NCI-H345 (cell line): ENCODE measurements around the gene RECK.
A peak's percentile ranks its signal among the peaks of the same experiment; 100 is the strongest.

Experiments used
- DNase-seq: peaks from one replicate; lab custom pipeline; 2025; lab: John Stamatoyannopoulos, UW

RECK gene

GRCh38 chr9:36023260-36024048 lies 13.3 kb upstream of the RECK start:
- peak; percentile 71 for DNase-seq

DNA sequence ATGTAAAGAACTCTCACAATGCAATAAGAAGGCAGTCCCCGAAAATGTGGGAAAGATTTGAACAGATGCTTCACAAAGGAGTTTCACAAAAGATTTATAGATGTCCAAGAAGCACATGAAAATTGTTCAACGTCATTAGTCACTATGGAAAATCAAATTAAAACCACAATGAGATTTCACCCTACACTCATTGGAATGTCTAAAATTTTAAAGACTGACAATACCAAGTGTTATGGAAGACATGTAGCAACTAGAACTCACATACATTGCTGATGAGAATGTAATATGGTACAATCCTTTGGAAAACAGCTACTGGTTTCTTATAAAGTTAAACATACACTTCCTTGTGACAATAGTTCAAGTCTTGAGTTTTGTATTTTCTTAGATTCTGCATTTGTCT lies 11.0 kb upstream of the RECK start:
- no peak for DNase-seq

- DNase-seq, result no peak
Measured at GRCh38 chr9:36029202-36029601, 7.5 kb upstream of the RECK start.

GRCh38 chr9:36029765-36030528 lies 6.8 kb upstream of the RECK start:
- no peak for DNase-seq

GRCh38 chr9:36030871-36031270 lies 5.8 kb upstream of the RECK start:
- DNase-seq, result no peak

DNA sequence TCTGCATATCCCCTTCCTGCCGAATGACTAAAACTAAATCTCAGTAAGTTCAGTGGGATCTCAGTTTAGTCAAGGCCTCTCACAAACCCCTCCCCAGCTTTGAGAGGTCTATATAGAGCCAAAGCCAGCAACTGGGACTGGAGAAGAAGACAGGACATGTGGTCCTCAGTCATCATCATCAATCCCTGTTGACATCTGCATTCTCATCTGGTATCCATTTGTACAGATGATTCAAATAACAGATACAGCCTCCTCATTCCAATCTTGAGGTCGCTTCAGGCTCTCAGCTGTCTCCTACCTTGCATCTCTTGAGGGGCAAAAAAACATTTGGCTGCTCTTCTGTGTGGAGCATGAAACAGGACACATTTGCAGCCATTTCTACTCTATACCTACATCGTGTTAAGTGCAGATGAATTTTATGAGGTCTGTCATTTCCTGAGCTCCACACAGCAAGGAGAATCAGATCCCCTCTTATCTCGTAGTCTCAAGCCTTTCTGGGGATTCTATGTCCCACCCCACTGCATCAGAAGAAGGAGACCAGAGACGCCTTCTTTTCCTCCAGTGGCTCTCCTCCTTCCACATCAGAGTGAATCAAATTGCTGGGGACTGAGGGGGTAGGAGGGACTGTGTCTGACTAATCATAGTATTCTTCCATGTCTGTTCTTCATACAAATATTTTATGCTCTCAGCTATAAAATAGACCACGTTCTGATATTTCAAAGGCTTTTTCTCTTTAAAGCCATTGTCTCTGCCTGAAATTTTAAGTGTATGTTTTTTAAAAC lies 4.7 kb upstream of the RECK start:
- no peak for DNase-seq

- DNase-seq, result no peak
Measured at GRCh38 chr9:36033788-36034187, 2.9 kb upstream of the RECK start.

DNA sequence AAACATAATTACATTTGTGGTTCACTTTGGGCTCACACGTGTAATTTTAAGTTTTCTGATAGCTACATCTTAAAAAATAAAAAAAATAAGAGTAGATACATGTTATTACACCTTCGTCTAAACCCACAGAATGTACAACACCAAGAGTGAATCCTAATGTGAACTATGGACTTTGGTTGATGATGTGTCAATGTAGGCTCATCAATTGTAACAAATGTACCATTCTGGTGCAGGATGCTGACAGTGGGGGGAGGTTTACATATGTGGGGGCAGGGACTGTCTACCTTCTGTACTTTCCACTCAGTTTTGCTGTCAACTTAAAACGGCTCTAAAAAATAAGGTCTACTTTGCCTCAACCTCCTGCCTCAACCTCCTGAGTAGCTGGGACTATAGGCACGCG lies 2.5 kb upstream of the RECK start:
- DNase-seq, result no peak

DNA sequence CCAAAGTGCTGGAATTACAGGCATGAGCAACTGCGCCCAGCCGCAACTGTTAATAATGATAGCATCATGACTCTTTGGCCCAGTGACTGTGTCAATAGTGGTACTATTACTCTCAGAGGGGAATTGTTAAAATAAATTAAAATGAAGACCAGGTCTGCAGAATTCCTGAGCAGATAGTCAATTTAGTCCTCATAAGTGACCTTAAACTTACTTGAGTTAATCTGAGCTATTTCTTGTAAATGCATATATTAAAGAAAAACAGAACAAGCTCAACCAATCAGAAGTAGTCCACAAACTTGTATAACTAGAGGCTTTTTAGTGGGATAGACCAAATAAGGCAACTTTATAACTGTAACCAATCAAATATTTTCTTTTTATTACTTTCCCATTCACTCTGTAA lies 1.7 kb upstream of the RECK start:
- DNase-seq, result no peak

GRCh38 chr9:36036253-36036779 lies 397 bp upstream of the RECK start:
- no peak for DNase-seq

DNA sequence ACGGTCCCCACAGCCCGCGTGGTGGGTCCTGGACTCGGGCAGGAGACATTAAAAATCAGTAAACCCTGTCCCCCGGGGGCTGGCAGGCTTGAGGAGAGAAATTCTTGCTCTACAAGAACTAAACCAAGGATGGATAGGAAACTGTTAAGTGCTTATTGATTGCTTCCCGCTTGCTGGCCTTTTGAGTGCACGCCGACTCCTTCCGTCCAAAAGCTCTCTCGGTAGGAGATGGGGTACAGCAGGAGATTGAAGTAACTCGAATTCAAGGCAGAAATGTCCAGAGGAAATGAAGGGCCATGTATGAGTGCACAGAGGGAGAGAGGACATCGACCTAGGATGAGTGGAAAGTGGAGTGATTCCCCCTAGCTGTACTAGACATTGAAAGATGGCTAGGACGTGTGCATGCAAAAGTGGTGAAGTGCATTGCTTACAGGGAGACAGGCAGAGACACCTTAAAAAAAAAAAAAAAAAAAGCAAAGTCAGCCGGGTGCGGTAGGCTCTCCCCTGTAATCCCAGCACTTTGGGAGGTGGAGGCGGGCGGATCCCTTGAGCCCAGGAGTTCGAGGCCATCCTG lies 923 bp downstream of the RECK start:
- DNase-seq, result peak; percentile 50

DNA sequence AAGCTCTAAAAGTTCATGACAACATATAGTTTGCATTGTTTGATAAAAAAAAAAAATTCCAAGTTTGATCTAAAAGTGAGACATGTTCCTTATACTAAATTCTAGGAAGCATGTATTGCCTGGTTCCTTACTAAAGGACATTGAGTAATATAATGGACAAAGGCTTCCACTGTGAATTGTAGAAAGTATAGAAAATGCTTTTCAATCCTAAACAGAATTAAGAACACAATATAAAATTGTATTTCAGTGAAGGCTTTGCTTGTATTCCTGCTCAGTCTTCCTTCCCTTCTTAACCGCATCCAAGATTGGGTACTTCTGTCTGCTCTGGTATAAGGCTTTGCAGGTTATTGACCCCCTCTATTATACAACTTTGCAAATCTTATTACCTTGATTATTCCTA lies 2.4 kb downstream of the RECK start:
- DNase-seq, result no peak

DNA sequence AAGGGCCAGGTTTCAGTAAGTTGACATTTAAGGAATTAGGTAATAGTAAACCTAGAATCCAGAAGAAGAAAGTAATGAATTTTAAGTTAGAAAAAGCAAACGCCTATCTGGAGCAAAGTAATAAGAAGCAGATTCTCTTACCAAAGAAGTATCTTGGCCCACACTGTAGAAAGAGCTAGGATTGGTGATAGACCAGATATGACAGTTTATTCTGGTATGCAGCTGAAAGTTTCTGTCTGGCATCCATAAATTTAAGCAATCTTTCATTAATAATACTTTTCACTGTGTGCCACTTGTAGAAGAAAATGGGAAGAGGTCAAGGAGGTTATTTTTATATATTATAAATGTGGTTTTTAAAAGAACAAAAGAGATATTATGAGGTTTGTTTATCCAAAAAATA lies 3.0 kb downstream of the RECK start:
- DNase-seq, result no peak

DNA sequence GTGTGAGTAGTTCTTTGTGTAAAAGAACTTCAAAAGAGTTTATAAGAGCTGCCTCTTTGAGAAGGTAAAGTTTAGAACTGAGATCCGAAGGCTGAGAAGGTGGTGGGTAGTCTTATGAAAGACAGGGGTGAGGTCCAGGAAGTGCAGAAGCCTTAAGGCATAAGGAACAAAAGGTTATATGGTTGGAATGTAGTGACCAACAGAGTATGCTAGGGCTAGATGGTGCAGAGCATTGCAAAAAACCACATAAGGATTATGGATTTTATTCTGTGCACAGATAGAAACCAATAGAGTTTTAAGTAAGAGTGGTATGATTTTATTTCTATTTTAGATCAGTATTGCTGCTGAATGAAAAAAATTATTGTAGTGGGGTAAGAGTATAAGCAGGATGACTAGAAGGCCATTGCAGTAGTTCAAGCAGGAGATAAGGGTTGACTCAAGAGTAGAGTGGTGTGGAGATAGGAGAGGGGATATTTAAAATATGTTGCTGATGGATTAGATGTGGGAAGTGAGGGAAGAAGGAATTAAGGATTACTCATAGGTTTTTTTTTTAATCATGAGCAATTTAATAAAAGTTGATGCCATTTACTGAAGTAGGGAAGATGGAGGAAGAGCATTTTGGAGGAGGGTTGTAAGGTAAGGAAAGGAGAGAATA lies 3.7 kb downstream of the RECK start:
- no peak for DNase-seq

GRCh38 chr9:36041506-36041905 lies 4.8 kb downstream of the RECK start:
- DNase-seq, result no peak

DNA sequence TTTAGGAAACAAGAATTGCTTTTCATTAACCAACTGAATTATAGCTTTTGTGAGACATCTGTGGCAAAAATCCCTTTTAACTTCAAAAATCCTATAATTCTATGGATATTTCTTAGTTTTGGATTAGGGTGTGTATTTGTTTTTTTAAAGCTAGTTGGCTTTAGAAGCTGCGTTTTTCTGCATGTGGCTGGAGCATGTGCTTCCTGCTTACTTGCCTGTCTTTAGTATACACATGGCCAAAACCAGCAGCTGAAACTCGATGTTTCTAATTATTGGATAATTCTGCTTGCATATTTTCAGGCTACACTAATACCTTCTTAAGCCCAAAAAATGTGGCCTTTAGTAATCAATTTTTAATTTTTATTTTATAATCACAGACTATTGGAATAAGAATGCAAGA lies 8.9 kb downstream of the RECK start:
- no peak for DNase-seq

DNA sequence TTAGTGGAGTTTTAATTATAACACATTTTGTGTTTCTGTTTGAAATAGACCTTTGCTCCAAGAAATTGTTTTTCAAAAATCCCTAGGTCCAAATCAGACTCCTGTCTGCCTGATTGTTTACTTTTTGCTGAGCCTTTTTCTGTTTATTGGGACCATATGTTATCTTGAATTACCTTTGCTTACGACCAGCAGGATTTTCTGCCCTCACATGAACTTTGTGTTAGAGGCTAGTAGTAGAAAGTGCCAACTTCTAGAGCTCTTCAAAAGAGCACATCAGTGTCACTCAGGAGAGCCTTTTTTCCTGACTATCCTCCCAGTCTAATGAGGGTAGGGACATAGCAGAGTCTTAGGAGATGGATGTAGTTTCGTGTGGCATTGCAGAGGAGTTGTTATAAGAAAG lies 10.2 kb downstream of the RECK start:
- no peak for DNase-seq

DNA sequence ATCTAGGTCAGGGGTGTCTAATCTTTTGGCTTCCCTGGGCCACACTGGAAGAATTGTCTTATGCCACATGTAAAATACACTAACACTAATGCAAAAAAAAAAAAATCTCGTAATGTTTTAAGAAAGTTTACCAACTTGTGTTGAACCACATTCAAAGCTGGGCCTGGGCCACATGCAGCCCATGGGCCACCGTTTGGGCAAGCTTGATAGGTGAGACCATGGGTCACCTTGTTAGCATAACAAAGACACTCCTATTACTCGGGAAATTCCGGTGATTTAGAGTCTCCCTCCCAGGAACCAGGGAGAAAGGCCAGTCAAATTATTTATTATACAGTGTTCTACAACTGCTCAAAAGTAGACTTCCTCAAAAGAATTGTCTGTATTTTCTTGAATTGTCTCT lies 12.7 kb downstream of the RECK start:
- no peak for DNase-seq

GRCh38 chr9:36050476-36050875 lies 13.8 kb downstream of the RECK start:
- DNase-seq, result no peak

GRCh38 chr9:36051317-36051716 lies 14.6 kb downstream of the RECK start:
- no peak for DNase-seq

- DNase-seq, result no peak
Measured at GRCh38 chr9:36053971-36054370, 17.3 kb downstream of the RECK start.

GRCh38 chr9:36056896-36057295 lies 20.2 kb downstream of the RECK start:
- DNase-seq, result no peak
